A673 (cell line): ENCODE data around the gene HOXB8. TPM values are rescaled to one million over a fixed set of nuclear protein-coding genes. Genes with fewer than 3 reads are reported as not detected.

ENCODE experiments used
- BruUV-seq: library from RNA; stranded (reverse); fragments of 400-500 nt; replicated peaks from 2 replicates; lab custom pipeline; 2021; lab: Mats Ljungman, UMichigan
- CTCF ChIA-PET: fragments of 300-600 bp; sonication (Branson Sonifier 250); formaldehyde crosslinking; loops from one replicate; lab custom pipeline; 2022; ENCODE audit warnings: antibody characterized with exemption; lab: Charles Lee
- POLR2A ChIA-PET: fragments of 300-600 bp; sonication (Branson Sonifier 250); formaldehyde crosslinking; loops from one replicate; lab custom pipeline; 2022; ENCODE audit warnings: antibody characterized with exemption; ENCODE audit not compliant: low non-redundant PET; lab: Charles Lee
- DNase-seq: peaks from one replicate; pipeline ENCODE4 v3.0.0-alpha.2; 2015; ENCODE audit warnings: low spot score
- H3K27ac ChIP-seq: fragments of 200-600 bp; sonication (generic); 2 replicates; pipeline ENCODE4 v1.5.1; 2016; ENCODE audit warnings: mixed run types, low read depth, mild to moderate bottlenecking, mixed read lengths, antibody characterized with exemption, low read length; ENCODE audit not compliant: poor library complexity, severe bottlenecking
- H3K27me3 ChIP-seq: fragments of 200-600 bp; sonication (generic); replicated peaks from 2 replicates; pipeline ENCODE4 v1.6.1; 2017; ENCODE audit warnings: mixed run types, low read depth, mild to moderate bottlenecking, mixed read lengths, antibody characterized with exemption, low read length; ENCODE audit not compliant: insufficient read depth, poor library complexity
- H3K36me3 ChIP-seq: fragments of 200-600 bp; sonication (generic); 2 replicates; pipeline ENCODE4 v1.6.1; 2016; ENCODE audit warnings: mixed run types, mild to moderate bottlenecking, mixed read lengths, antibody characterized with exemption, low read length; ENCODE audit not compliant: insufficient read depth, poor library complexity, severe bottlenecking
- H3K4me1 ChIP-seq: fragments of 200-600 bp; sonication (generic); 2 replicates; pipeline ENCODE4 v1.6.1; 2017; ENCODE audit warnings: mixed run types, mild to moderate bottlenecking, mixed read lengths, antibody characterized with exemption, low read length; ENCODE audit not compliant: insufficient read depth, poor library complexity, severe bottlenecking
- H3K4me3 ChIP-seq: fragments of 200-600 bp; sonication (generic); 2 replicates; pipeline ENCODE4 v1.5.1; 2016; ENCODE audit warnings: low read depth, mixed run types, mild to moderate bottlenecking, mixed read lengths, low read length; ENCODE audit not compliant: poor library complexity, severe bottlenecking
- H3K9me3 ChIP-seq: fragments of 200-600 bp; sonication (generic); 2 replicates; pipeline ENCODE4 v1.6.1; 2016; ENCODE audit warnings: mixed run types, low read depth, mild to moderate bottlenecking, mixed read lengths, antibody characterized with exemption, low read length; ENCODE audit not compliant: poor library complexity, severe bottlenecking
- EZH2 ChIP-seq: fragments of 200-600 bp; sonication (generic); IDR thresholded peaks from 2 replicates; pipeline ENCODE4 v1.6.1; 2017; ENCODE audit warnings: borderline replicate concordance, low read depth, mild to moderate bottlenecking, mixed read lengths, antibody characterized with exemption, low read length; ENCODE audit not compliant: poor library complexity, severe bottlenecking
- intact Hi-C: fragments of 100-400 bp; cut with micrococcal nuclease; formaldehyde crosslinking; loops from one replicate; pipeline ENCODE4 v1.10.0; 2022; ENCODE audit not compliant: unreplicated experiment
- total RNA-seq: library from RNA; stranded (reverse); gene quantifications from 2 replicates; pipeline ENCODE4 v1.2.3, GENCODE V29; 2021
- TF ChIP-seq, protein P1 (sequence below): fragments of 300-800, 200-600 bp; sonication (generic); conservative IDR thresholded peaks from 2 replicates; pipeline ENCODE4 v1.5.1; 2017; ENCODE audit warnings: low read depth, mild to moderate bottlenecking, antibody characterized with exemption, low read length, moderate library complexity, mixed read lengths

Gene HOXB8
- total RNA-seq, 1 experiment from 2014 or later = 13.1 TPM

DNA sequence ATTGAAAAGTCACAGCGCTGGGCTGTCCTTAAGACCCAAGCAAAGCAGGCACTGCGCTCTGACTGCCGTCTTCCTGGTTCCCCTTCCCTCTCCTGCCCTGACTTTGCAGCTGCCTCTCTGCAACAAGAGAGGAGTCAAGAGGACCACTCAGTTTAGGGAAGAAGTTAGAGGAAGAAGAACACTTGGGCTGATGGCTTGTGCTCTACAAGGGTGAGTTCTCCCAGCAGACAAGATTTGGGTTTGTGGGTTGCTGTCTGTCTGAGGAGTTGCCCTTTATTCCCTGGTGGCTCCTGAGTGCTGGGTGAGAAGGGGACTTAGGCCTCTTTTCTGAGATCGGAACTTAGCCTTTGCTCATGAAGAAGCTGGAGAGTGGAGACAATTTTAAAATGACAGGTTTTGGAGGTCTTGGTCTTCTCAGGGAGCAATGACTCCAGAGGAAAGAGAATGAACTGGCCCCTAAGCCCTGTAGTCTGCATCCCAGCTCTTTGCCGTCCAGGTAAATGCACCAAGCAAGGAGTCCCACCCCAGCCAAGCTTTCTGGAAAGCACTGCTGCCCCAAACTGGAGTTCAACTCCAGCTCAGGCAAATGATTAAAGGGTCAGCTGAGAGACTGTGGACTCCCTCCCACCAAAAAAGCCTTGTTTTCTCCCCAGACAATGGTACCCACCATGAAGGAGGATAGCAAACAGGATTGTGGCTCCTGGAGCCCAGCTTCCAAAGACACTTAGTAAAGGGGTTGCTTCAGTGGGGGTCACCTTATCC, 13.7 kb upstream of the HOXB8 start:
- H3K4me3 ChIP-seq = no peak overlapping the region
- ChIA-PET POLR2A (interaction anchor here (0.7 kb wide), 1 partner anchor 405 kb away, joined by 4 read pairs; no protein-coding TSS in a partner anchor), CTCF (interaction anchor here (0.6 kb wide), 1 partner anchor 247 kb away, joined by 3 read pairs; no protein-coding TSS in a partner anchor)
- no peaks in the 10 kb centered on the region for H3K27me3 ChIP-seq
- H3K9me3 ChIP-seq = no peaks in the 10 kb centered on the region
- H3K36me3 ChIP-seq = no peaks in the 10 kb centered on the region
- no TSS peak for BruUV-seq
- intact Hi-C loops = no loop called here
- peaks cover 18% of the 10 kb centered on the region for H3K4me1 ChIP-seq
- H3K27ac ChIP-seq = no peak overlapping the region
- TF ChIP-seq, protein P1, sequence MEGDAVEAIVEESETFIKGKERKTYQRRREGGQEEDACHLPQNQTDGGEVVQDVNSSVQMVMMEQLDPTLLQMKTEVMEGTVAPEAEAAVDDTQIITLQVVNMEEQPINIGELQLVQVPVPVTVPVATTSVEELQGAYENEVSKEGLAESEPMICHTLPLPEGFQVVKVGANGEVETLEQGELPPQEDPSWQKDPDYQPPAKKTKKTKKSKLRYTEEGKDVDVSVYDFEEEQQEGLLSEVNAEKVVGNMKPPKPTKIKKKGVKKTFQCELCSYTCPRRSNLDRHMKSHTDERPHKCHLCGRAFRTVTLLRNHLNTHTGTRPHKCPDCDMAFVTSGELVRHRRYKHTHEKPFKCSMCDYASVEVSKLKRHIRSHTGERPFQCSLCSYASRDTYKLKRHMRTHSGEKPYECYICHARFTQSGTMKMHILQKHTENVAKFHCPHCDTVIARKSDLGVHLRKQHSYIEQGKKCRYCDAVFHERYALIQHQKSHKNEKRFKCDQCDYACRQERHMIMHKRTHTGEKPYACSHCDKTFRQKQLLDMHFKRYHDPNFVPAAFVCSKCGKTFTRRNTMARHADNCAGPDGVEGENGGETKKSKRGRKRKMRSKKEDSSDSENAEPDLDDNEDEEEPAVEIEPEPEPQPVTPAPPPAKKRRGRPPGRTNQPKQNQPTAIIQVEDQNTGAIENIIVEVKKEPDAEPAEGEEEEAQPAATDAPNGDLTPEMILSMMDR = no peak
- TF ChIP-seq EZH2 = no peak
- DNase-seq = no peak

DNA sequence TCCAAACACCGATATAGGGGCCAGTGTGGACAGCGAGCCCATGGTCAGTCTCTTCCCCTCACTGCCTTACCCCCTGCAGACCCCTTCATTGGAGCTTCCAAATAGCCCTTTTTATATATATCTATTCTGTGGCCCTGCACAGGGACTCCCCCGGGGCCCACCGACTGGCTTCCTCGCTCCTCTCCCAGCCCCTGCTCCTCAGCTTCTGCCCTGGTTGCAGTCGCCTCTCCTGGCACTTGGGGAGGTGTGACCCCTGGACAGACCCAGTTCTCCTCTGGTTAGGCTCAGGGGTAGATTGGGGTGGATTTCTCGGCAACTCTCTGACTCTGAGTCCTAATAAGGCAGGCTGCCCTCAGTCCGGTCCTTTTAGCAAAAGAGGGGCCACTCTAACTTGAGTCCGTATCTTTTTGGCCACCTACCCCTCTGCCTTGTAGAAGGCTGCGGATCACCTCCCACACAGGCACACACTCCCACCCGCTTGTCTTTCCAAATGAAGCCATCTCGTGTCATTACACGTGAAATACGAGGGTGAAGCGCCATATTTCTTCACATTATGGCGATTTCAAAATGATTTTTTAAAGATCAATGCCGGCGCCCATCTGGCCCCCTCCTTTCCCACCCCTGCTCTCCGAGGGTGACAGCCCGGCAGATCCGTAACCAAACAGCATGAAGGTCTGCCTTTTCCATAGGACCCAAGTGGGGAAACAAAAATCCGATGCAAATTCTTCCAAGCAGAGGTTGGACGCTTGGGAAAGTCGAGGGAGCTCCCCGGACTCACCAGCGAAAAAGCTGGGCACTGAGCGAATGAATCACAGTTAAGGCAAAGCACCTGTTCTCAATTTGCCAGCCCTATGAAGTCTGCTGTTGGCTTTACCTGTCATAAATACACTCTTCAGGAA, 12.8 kb upstream of the HOXB8 start:
- intact Hi-C loops = no loop called here
- Histone ChIP-seq H3K27ac (no peak overlapping the region), H3K9me3 (no peaks in the 10 kb centered on the region), H3K4me3 (no peak overlapping the region), H3K27me3 (no peaks in the 10 kb centered on the region), H3K4me1 (peaks cover 20% of the 10 kb centered on the region), H3K36me3 (no peaks in the 10 kb centered on the region)
- no peak for TF ChIP-seq EZH2
- TF ChIP-seq, protein P1 = no peak
- ChIA-PET CTCF (no interaction called here), POLR2A (interaction anchor here (0.7 kb wide), 1 partner anchor 404 kb away, joined by 4 read pairs; no protein-coding TSS in a partner anchor)
- DNase-seq = no peak
- no TSS peak for BruUV-seq

GRCh38 chr17:48627118-48627597, 12.1 kb upstream of the HOXB8 start:
- no peaks in the 10 kb centered on the region for H3K9me3 ChIP-seq
- intact Hi-C loops = no loop called here
- no peaks in the 10 kb centered on the region for H3K27me3 ChIP-seq
- no peaks in the 10 kb centered on the region for H3K36me3 ChIP-seq
- no peak for TF ChIP-seq EZH2
- BruUV-seq = no TSS peak
- ChIA-PET CTCF (interaction anchor here (0.9 to 1.4 kb wide), 2 partner anchors 9 to 13 kb away, joined by 3 read pairs; no protein-coding TSS in a partner anchor), POLR2A (interaction anchor here (0.6 to 0.7 kb wide), 2 partner anchors 182 to 411 kb away, joined by 4 to 6 read pairs; no protein-coding TSS in a partner anchor)
- peak overlapping the region; percentile 52 for H3K27ac ChIP-seq
- DNase-seq = no peak
- H3K4me1 ChIP-seq = peaks cover 20% of the 10 kb centered on the region
- peak overlapping the region; percentile 60 for H3K4me3 ChIP-seq
